Vagina (tissue), 2 donors: ENCODE measurements around the gene LRIG3.

Experiments used
- POLR2A ChIP-seq, 2 donors: fragments of 450-650 bp; IDR thresholded peaks; one replicate each; pipeline ENCODE4 v1.6.1; 2017; ENCODE audit warnings: antibody characterized with exemption in 2 of 2, mild to moderate bottlenecking in 2 of 2, moderate library complexity in 2 of 2
- POLR2AphosphoS5 ChIP-seq, 2 donors: sonication (generic); formaldehyde crosslinking; IDR thresholded peaks; one replicate each; pipeline ENCODE4 v1.9.0; 2017; ENCODE audit warnings: antibody characterized with exemption in 2 of 2, mild to moderate bottlenecking in 2 of 2, low read depth in 1 of 2; ENCODE audit not compliant: insufficient read depth in 1 of 2
- TF ChIP-seq, protein P1 (sequence below), 3 experiments: fragments of 450-650 bp in 2 of 3; fragments of 200-600 bp in 1 of 3; sonication (generic) in 1 of 3; IDR thresholded peaks; one replicate each; pipeline ENCODE4 v1.5.1; 2017 to 2019; ENCODE audit warnings: antibody characterized with exemption in 3 of 3, mild to moderate bottlenecking in 2 of 3, moderate library complexity in 2 of 3

DNA sequence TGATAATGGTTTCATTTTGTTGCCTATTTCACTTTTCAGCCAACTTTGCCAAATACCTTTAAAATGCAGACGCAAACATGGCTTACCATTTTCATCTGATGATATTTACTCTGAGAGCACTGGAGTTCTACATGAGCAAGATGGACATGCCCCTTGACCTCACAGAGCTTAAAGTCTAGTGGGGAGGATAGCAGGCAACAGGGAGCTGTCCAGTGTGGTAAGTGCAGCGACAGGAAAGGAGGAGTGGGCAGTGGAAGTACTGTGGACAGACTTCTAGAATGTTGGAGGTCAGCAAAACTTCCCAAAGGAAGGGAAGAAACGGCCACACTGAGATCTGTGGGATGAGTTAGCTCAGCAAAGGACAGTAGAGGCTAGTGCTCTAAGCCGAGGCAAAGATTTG lies 25.3 kb downstream of the LRIG3 start:
- TF ChIP-seq, protein P1, sequence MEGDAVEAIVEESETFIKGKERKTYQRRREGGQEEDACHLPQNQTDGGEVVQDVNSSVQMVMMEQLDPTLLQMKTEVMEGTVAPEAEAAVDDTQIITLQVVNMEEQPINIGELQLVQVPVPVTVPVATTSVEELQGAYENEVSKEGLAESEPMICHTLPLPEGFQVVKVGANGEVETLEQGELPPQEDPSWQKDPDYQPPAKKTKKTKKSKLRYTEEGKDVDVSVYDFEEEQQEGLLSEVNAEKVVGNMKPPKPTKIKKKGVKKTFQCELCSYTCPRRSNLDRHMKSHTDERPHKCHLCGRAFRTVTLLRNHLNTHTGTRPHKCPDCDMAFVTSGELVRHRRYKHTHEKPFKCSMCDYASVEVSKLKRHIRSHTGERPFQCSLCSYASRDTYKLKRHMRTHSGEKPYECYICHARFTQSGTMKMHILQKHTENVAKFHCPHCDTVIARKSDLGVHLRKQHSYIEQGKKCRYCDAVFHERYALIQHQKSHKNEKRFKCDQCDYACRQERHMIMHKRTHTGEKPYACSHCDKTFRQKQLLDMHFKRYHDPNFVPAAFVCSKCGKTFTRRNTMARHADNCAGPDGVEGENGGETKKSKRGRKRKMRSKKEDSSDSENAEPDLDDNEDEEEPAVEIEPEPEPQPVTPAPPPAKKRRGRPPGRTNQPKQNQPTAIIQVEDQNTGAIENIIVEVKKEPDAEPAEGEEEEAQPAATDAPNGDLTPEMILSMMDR (IDR thresholded peaks at IDR 0.05) = no peak
- TF ChIP-seq POLR2AphosphoS5 (IDR thresholded peaks at IDR 0.05; ENCODE audit: insufficient read depth in 1 of 2, low read depth in 1 of 2) = no peak
- no peak for TF ChIP-seq POLR2A (IDR thresholded peaks at IDR 0.05)
